Hepatocyte (in vitro differentiated cells): Measurements from ENCODE around the gene SLC7A9.

Experiments used
- EZH2 ChIP-seq: fragments of 200-600 bp; sonication (generic); IDR thresholded peaks from 2 replicates; pipeline ENCODE4 v1.6.1; 2016; ENCODE audit warnings: antibody characterized with exemption, mild to moderate bottlenecking, borderline replicate concordance
- TF ChIP-seq, protein P1 (sequence below): fragments of 200-600 bp; sonication (generic); IDR thresholded peaks from 2 replicates; pipeline ENCODE4 v1.5.1; 2016; ENCODE audit warnings: antibody characterized with exemption, mild to moderate bottlenecking; ENCODE audit not compliant: poor library complexity

GRCh38 chr19:32781280-32781679 lies 88.3 kb downstream of the SLC7A9 start:
- no peak for TF ChIP-seq EZH2
- TF ChIP-seq, protein P1, sequence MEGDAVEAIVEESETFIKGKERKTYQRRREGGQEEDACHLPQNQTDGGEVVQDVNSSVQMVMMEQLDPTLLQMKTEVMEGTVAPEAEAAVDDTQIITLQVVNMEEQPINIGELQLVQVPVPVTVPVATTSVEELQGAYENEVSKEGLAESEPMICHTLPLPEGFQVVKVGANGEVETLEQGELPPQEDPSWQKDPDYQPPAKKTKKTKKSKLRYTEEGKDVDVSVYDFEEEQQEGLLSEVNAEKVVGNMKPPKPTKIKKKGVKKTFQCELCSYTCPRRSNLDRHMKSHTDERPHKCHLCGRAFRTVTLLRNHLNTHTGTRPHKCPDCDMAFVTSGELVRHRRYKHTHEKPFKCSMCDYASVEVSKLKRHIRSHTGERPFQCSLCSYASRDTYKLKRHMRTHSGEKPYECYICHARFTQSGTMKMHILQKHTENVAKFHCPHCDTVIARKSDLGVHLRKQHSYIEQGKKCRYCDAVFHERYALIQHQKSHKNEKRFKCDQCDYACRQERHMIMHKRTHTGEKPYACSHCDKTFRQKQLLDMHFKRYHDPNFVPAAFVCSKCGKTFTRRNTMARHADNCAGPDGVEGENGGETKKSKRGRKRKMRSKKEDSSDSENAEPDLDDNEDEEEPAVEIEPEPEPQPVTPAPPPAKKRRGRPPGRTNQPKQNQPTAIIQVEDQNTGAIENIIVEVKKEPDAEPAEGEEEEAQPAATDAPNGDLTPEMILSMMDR: no peak
